CD4-positive, alpha-beta T cell treated with Interleukin-4 for 4 hours (primary cell): ENCODE results near the gene DHRS1.

Experiments
- DNase-seq: peaks from one replicate; pipeline ENCODE4 v3.0.0-alpha.2; 2020

The DHRS1 gene

DNA sequence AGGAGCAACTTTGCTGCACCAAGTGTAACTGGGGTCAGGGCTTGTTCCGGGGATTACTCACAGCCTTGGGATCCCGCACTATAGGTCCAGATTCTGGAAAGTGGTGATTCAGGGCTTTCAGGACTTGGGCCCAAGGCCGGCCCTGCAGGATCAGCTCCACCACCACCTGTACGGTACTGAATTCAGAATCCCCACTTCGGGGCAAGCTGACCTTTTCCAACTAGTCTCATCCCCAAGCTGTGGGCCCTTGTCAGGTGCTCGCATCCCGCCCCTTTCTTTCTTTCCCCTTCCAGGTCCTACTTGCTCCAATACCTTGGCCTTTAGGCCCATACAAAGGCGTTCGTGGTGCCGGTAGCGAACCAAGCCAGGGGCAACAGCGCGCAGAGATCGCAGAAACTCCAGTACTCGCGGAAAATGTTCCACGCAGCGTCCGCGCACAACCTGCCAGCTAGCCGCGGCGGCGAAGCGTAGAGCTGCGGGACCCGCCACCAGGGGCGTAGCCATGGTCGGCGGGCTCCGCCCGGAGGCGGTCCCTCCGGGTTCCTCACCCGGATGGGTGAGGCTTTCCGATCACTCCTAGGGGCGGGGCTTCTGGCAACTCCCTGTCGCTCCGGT lies 57.6 kb downstream of the DHRS1 start:
- peak; percentile 91 for DNase-seq
